IMR-90 (cell line): ENCODE data around the gene TEX2. TPM values are rescaled to one million over a fixed set of nuclear protein-coding genes. Genes with fewer than 3 reads are reported as not detected.
"Not testable (repeated sequence)": the region's sequence is repeated elsewhere in the genome, so short reads cannot be mapped to it uniquely, and the experiment has no call there.

Experiments
- ATAC-seq: fragments of 200-7000 bp; cut with Tn5 transposase; 2 replicates; pipeline ENCODE4 v1.9.1; 2020; ENCODE audit warnings: low read depth, mild to moderate bottlenecking, moderate library complexity
- BruUV-seq: library from RNA; stranded (reverse); fragments of 400-500 nt; replicated peaks from 2 replicates; lab custom pipeline; 2021; lab: Mats Ljungman, UMichigan
- CTCF ChIA-PET: fragments of 300-600 bp; formaldehyde crosslinking; extraction: SDS; loops from one replicate; lab custom pipeline; 2021; ENCODE audit warnings: antibody characterized with exemption; lab: Yijun Ruan, JAX
- POLR2A ChIA-PET: fragments of 300-600 bp; sonication (Branson Sonifier 250); formaldehyde crosslinking; loops from one replicate; lab custom pipeline; 2022; ENCODE audit warnings: antibody characterized with exemption; ENCODE audit not compliant: unreplicated experiment; lab: Charles Lee
- DNase-seq: peaks from one replicate; pipeline ENCODE4 v3.0.0; 2013
- H2AFZ ChIP-seq: replicated peaks from 2 replicates; pipeline ENCODE3; 2013; ENCODE audit warnings: low read length, mild to moderate bottlenecking; ENCODE audit not compliant: poor library complexity
- H2AK5ac ChIP-seq: 2 replicates; pipeline ENCODE4 v1.6.1; 2013; ENCODE audit warnings: low read depth, low read length, inconsistent platforms
- H2AK9ac ChIP-seq: replicated peaks from 2 replicates; pipeline ENCODE3; 2013; ENCODE audit warnings: mild to moderate bottlenecking, low read depth, low read length, moderate library complexity; ENCODE audit not compliant: poor library complexity
- H2BK120ac ChIP-seq: 2 replicates; pipeline ENCODE4 v1.6.1; 2013; ENCODE audit warnings: low read depth, low read length, inconsistent platforms
- H2BK15ac ChIP-seq: 3 replicates; pipeline ENCODE4 v1.6.1; 2013; ENCODE audit warnings: low read depth, low read length, inconsistent platforms
- H2BK20ac ChIP-seq: 2 replicates; pipeline ENCODE4 v1.6.1; 2013; ENCODE audit warnings: low read depth, mild to moderate bottlenecking, inconsistent platforms, low read length, moderate library complexity
- H2BK5ac ChIP-seq: 2 replicates; pipeline ENCODE4 v1.6.1; 2013; ENCODE audit warnings: mild to moderate bottlenecking, low read depth, low read length, inconsistent platforms; ENCODE audit not compliant: poor library complexity, severe bottlenecking
- H3K14ac ChIP-seq: replicated peaks from 2 replicates; pipeline ENCODE4 v1.6.1; 2013; ENCODE audit warnings: low read depth, low read length, inconsistent platforms
- H3K18ac ChIP-seq: 2 replicates; pipeline ENCODE4 v1.6.1; 2013; ENCODE audit warnings: low read depth, low read length, control low read depth
- H3K23ac ChIP-seq: 2 replicates; pipeline ENCODE4 v1.6.1; 2013; ENCODE audit warnings: low read depth, low read length, inconsistent platforms
- H3K27ac ChIP-seq: 2 replicates; pipeline ENCODE4 v1.5.1; 2013; ENCODE audit warnings: mild to moderate bottlenecking, control low read depth, low read length; ENCODE audit not compliant: insufficient read depth
- H3K27me3 ChIP-seq: 2 replicates; pipeline ENCODE4 v1.6.1; 2013; ENCODE audit warnings: low read length; ENCODE audit not compliant: control insufficient read depth, insufficient read depth
- H3K36me3 ChIP-seq: 2 replicates; pipeline ENCODE4 v1.6.1; 2013; ENCODE audit warnings: low read length, mixed read lengths; ENCODE audit not compliant: control insufficient read depth, insufficient read depth
- H3K4ac ChIP-seq: 2 replicates; pipeline ENCODE4 v1.6.1; 2013; ENCODE audit warnings: low read depth, low read length, inconsistent platforms
- H3K4me1 ChIP-seq: 2 replicates; pipeline ENCODE4 v1.6.1; 2013; ENCODE audit warnings: low read length, mixed read lengths; ENCODE audit not compliant: control insufficient read depth, insufficient read depth
- H3K4me2 ChIP-seq: 2 replicates; pipeline ENCODE4 v1.6.1; 2013; ENCODE audit warnings: low read depth, mild to moderate bottlenecking, control low read depth, low read length, moderate library complexity
- H3K4me3 ChIP-seq: 2 replicates; pipeline ENCODE4 v1.5.1; 2013; ENCODE audit warnings: low read depth, mild to moderate bottlenecking, control low read depth, low read length, moderate library complexity; ENCODE audit not compliant: insufficient read depth
- H3K56ac ChIP-seq: 2 replicates; pipeline ENCODE4 v1.6.1; 2013; ENCODE audit warnings: low read length, inconsistent platforms; ENCODE audit not compliant: insufficient read depth; ENCODE audit errors: extremely low read depth
- H3K79me1 ChIP-seq, 2 experiments: 2 replicates each; pipeline ENCODE4 v1.6.1; 2013; ENCODE audit warnings: low read length in 2 of 2, inconsistent platforms in 1 of 2, low read depth in 1 of 2
- H3K9ac ChIP-seq: 2 replicates; pipeline ENCODE4 v1.6.1; 2013; ENCODE audit warnings: low read depth, low read length, control low read depth
- H3K9me1 ChIP-seq: 2 replicates; pipeline ENCODE4 v1.6.1; 2013; ENCODE audit warnings: low read length, inconsistent platforms; ENCODE audit not compliant: insufficient read depth
- H3K9me3 ChIP-seq: 2 replicates; pipeline ENCODE4 v1.6.1; 2013; ENCODE audit warnings: low read length; ENCODE audit not compliant: control insufficient read depth, insufficient read depth
- H4K20me1 ChIP-seq: 2 replicates; pipeline ENCODE4 v1.6.1; 2013; ENCODE audit warnings: low read length, inconsistent platforms; ENCODE audit not compliant: insufficient read depth
- H4K5ac ChIP-seq: 2 replicates; pipeline ENCODE4 v1.6.1; 2013; ENCODE audit warnings: mild to moderate bottlenecking, low read depth, low read length, control low read depth
- H4K8ac ChIP-seq, 2 experiments: 2 replicates each; pipeline ENCODE4 v1.6.1; 2013; ENCODE audit warnings: low read depth in 2 of 2, low read length in 2 of 2, control low read depth in 1 of 2, inconsistent platforms in 1 of 2
- H4K91ac ChIP-seq: 2 replicates; pipeline ENCODE4 v1.6.1; 2013; ENCODE audit warnings: low read depth, low read length, inconsistent platforms; ENCODE audit not compliant: insufficient read depth
- BHLHE40 ChIP-seq: fragments of 150-350 bp; IDR thresholded peaks from 2 replicates; pipeline ENCODE4 v1.6.1; 2016; ENCODE audit warnings: mild to moderate bottlenecking, low read depth, low read length
- MAFK ChIP-seq: IDR thresholded peaks from 2 replicates; pipeline ENCODE4 v1.6.1; 2012; ENCODE audit warnings: low read depth, low read length, improper control_type of control experiment
- RCOR1 ChIP-seq: IDR thresholded peaks from 2 replicates; pipeline ENCODE4 v1.6.1; 2012; ENCODE audit warnings: mild to moderate bottlenecking, low read length, improper control_type of control experiment; ENCODE audit not compliant: insufficient replicate concordance
- WGBS, 2 experiments: methylation state at CpG; one replicate each; pipeline versions ENCODE4 v1.1.5 to v1.1.7; 2013; ENCODE audit warnings: missing lambda C conversion rate in 2 of 2; ENCODE audit not compliant: insufficient read length in 1 of 2; ENCODE audit errors: extremely low coverage in 2 of 2; 5-methylcytosine and 5-hydroxymethylcytosine counted together
- dilution Hi-C: fragments of 300-500 bp; cut with HindIII; formaldehyde crosslinking; loops from one replicate; pipeline ENCODE4 v1.14.3; 2018; ENCODE audit warnings: low sequenced_read_pairs; ENCODE audit not compliant: unreplicated experiment
- in situ Hi-C: fragments of 300-500 bp; cut with MboI; formaldehyde crosslinking; loops from 3 replicates; pipeline ENCODE4 v1.14.3; 2019; ENCODE audit warnings: low sequenced_read_pairs, inconsistent platforms, mixed read lengths
- intact Hi-C: fragments of 100-400 bp; cut with micrococcal nuclease; formaldehyde crosslinking; loops from 2 replicates; pipeline ENCODE4 v1.10.0; 2022
- polyA plus RNA-seq, 3 experiments: library from polyadenylated mRNA; depleted of rRNA; stranded (reverse); fragments of >200 nt; gene quantifications; 2 replicates each; pipeline ENCODE4 v1.2.3, GENCODE V29; 2012; ENCODE audit warnings: low replicate concordance in 1 of 3
- total RNA-seq: library from RNA; depleted of rRNA; stranded (reverse); fragments of >200 nt; gene quantifications from 2 replicates; pipeline ENCODE4 v1.2.3, GENCODE V29; 2012

TEX2 gene
- total and polyA plus RNA-seq, 2 of the 4 experiments (the other 2 are of a cell fraction) = 18.2 to 21.9 TPM

GRCh38 chr17:64221679-64222078, 41.4 kb downstream of the TEX2 start:
- TF ChIP-seq BHLHE40 (no peak), MAFK (peak; percentile 7; the same call in 1 of the 2 replicates), RCOR1 (no peak)
- intact Hi-C loops (no loop called here), dilution Hi-C loops (no loop called here), in situ Hi-C loops (no loop called here)
- Histone ChIP-seq H2AFZ (no peak overlapping the region), H3K4ac (no peak overlapping the region), H3K9me1 (peaks cover 10% of the 10 kb centered on the region; the same call in 1 of the 2 replicates), H2BK20ac (no peak overlapping the region), H3K27ac (no peak overlapping the region), H3K4me1 (peaks cover 7% of the 10 kb centered on the region), H3K23ac (no peak overlapping the region), H3K9ac (no peak overlapping the region), H3K36me3 (no peaks in the 10 kb centered on the region), H2BK5ac (no peak overlapping the region), H3K4me3 (no peak overlapping the region), H3K27me3 (no peaks in the 10 kb centered on the region), H2AK5ac (no peak overlapping the region), H3K79me1 (peaks cover 28 to 39% of the 10 kb centered on the region in 2 experiments), H3K9me3 (no peaks in the 10 kb centered on the region), H4K20me1 (no peaks in the 10 kb centered on the region; the same call in 1 of the 2 replicates), H4K8ac (no peak overlapping the region), H2AK9ac (no peak overlapping the region), H3K56ac (no peak overlapping the region), H4K91ac (no peak overlapping the region), H3K18ac (no peak overlapping the region), H4K5ac (no peak overlapping the region), H2BK120ac (no peak overlapping the region), H2BK15ac (no peak overlapping the region), H3K14ac (no peak overlapping the region), H3K4me2 (no peak overlapping the region)
- CTCF ChIA-PET = no interaction called here
- DNase-seq (no peak), ATAC-seq (no peak)
- POLR2A ChIA-PET = no interaction called here
- no TSS peak for BruUV-seq
- WGBS, 2 experiments = no CpG with 5 or more reads among the region's 1 CpG

- no CpG with 5 or more reads among the region's 1 CpG for WGBS, 2 experiments
- H3K9ac ChIP-seq, H2AK9ac ChIP-seq, H3K4me3 ChIP-seq, BruUV-seq, CTCF ChIA-PET, H3K27me3 ChIP-seq, POLR2A ChIA-PET, H4K91ac ChIP-seq, H3K27ac ChIP-seq, dilution Hi-C loops, H3K36me3 ChIP-seq, H2BK15ac ChIP-seq, H3K4me2 ChIP-seq, H3K23ac ChIP-seq, H2BK20ac ChIP-seq, H2BK120ac ChIP-seq, intact Hi-C loops, H2BK5ac ChIP-seq, H3K18ac ChIP-seq, H3K9me3 ChIP-seq, H3K4ac ChIP-seq, H4K20me1 ChIP-seq, H2AK5ac ChIP-seq, DNase-seq, H3K14ac ChIP-seq, H3K56ac ChIP-seq, H2AFZ ChIP-seq, ATAC-seq, H4K8ac ChIP-seq, H4K5ac ChIP-seq, in situ Hi-C loops: not testable (repeated sequence)
- peaks cover 16% of the 10 kb centered on the region for H3K4me1 ChIP-seq
- H3K79me1 ChIP-seq = peaks cover 29 to 42% of the 10 kb centered on the region in 2 experiments
- peaks cover 15% of the 10 kb centered on the region; the same call in 1 of the 2 replicates for H3K9me1 ChIP-seq
These were observed 42.5 kb downstream of the TEX2 start for GRCh38 chr17:64220604-64221003.
